Activated T-cell treated with anti-CD3 and anti-CD28 coated beads for 48 hours (primary cell): ENCODE data around the gene DNAH7.

Source experiments
- DNase-seq: peaks from one replicate; pipeline ENCODE4 v3.0.0-alpha.2; 2020; ENCODE audit warnings: low read depth

The DNAH7 gene

GRCh38 chr2:195863121-195863520 lies 205.5 kb downstream of the DNAH7 start:
- no peak for DNase-seq

GRCh38 chr2:195861821-195862220 lies 206.8 kb downstream of the DNAH7 start:
- no peak for DNase-seq

GRCh38 chr2:195859513-195859912 lies 209.1 kb downstream of the DNAH7 start:
- no peak for DNase-seq

GRCh38 chr2:195857132-195857531 lies 211.5 kb downstream of the DNAH7 start:
- DNase-seq: no peak

GRCh38 chr2:195850764-195851163 lies 217.9 kb downstream of the DNAH7 start:
- DNase-seq: no peak

- DNase-seq: no peak
Measured at GRCh38 chr2:195848119-195848899, 220.3 kb downstream of the DNAH7 start.

- DNase-seq: no peak
Measured at GRCh38 chr2:195842932-195843331, 225.7 kb downstream of the DNAH7 start.

GRCh38 chr2:195838002-195838401 lies 230.6 kb downstream of the DNAH7 start:
- no peak for DNase-seq

GRCh38 chr2:195836002-195836401 lies 232.6 kb downstream of the DNAH7 start:
- DNase-seq: no peak

GRCh38 chr2:195834836-195835235 lies 233.8 kb downstream of the DNAH7 start:
- no peak for DNase-seq

- DNase-seq: no peak
Measured at GRCh38 chr2:195830968-195831950, 237.4 kb downstream of the DNAH7 start.

- DNase-seq: no peak
Measured at GRCh38 chr2:195824478-195824877, 244.2 kb downstream of the DNAH7 start.

- no peak for DNase-seq
Measured at GRCh38 chr2:195823206-195823605, 245.4 kb downstream of the DNAH7 start.

GRCh38 chr2:195821566-195821932 lies 247.1 kb downstream of the DNAH7 start:
- no peak for DNase-seq

GRCh38 chr2:195820867-195821565 lies 247.6 kb downstream of the DNAH7 start:
- DNase-seq: no peak

GRCh38 chr2:195820373-195820772 lies 248.3 kb downstream of the DNAH7 start:
- DNase-seq: no peak

- DNase-seq: no peak
Measured at GRCh38 chr2:195819276-195819675, 249.4 kb downstream of the DNAH7 start.

GRCh38 chr2:195818526-195818925 lies 250.1 kb downstream of the DNAH7 start:
- DNase-seq: no peak

- no peak for DNase-seq
Measured at GRCh38 chr2:195818106-195818505, 250.5 kb downstream of the DNAH7 start.

GRCh38 chr2:195815083-195815482 lies 253.6 kb downstream of the DNAH7 start:
- DNase-seq: no peak

- DNase-seq: no peak
Measured at GRCh38 chr2:195813421-195813820, 255.2 kb downstream of the DNAH7 start.

- no peak for DNase-seq
Measured at GRCh38 chr2:195810340-195811098, 258.1 kb downstream of the DNAH7 start.
